ENCODE results near the gene MON1A. TPM values are rescaled to one million over a fixed set of nuclear protein-coding genes. Genes with fewer than 3 reads are reported as not detected.

MON1A gene
- polyA plus RNA-seq, 4 donors, result 15.9 to 48.1 (median 29.9) TPM

DNA sequence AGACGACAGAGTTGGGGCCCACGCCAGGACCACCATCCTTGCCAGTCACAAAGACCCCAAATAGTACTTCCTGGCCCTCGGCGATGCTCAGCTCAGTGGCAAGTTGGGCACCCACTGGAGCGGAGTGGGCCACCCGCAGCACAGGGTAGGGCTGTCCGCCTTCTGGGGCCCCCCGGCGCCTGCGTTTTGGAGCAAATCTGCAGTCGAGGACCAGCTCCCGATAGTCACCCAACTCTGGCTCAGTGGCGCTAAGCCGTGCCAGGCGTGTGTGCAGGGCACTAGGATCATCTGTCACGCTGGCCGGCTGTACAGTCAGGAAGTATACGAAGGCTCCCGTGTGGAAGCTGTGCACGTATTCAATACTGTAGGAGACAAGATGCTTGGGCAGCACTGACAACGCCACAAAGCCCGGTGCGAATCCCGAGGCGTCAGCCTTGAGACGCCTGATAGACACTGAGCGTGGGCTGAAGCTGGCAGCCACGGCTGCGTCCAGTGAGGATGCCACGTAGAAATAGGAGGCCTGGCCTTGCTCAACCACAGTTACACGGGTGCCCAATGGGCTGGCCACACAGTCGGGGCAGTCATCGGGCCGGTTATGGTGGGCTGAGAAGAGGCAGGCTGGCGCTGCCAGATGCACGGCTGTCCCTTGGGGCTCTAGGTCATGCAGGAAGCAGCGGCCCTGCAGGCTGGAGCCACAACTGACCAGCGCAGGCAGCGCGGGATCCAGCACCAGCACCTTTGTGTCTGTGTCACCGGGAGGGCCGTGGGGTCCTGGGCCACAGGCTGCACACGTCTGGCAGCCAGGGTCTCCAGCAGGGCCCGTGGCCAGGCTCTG is 26.9 kb downstream of the MON1A start:
- Histone ChIP-seq H3K4me1 (ENCODE audit: control insufficient read depth in 3 of 3, insufficient read depth in 2 of 3, low read depth in 1 of 3, low read length in 2 of 3) (peaks cover 4 to 74% (median 6%) of the 10 kb centered on the region in 3 donors), H3K9me3 (ENCODE audit: control insufficient read depth in 2 of 2, insufficient read depth in 1 of 2, low read depth in 1 of 2, low read length in 1 of 2) (no peaks in the 10 kb centered on the region), H3K27ac (ENCODE audit: low read depth in 1 of 3, low read length in 2 of 3) (peak overlapping the region; percentile 1 to 98 (median 97)), H3K4me3 (ENCODE audit: low read depth in 1 of 3, low read length in 3 of 3) (peak overlapping the region in 2 of 3 donors; percentile 55 to 80), H3K27me3 (ENCODE audit: control insufficient read depth in 3 of 3, insufficient read depth in 3 of 3, low read length in 3 of 3) (no peaks in the 10 kb centered on the region), H3K36me3 (ENCODE audit: control insufficient read depth in 3 of 3, insufficient read depth in 2 of 3, low read depth in 1 of 3, low read length in 3 of 3) (peaks cover 0 to 39% (median 4%) of the 10 kb centered on the region in 3 donors)
- WGBS, 3 donors, result 57 to 92% (median 70%) methylated on average over 44 of the region's 44 CpGs
- DNase-seq (no peak), FAIRE-seq (no peak)

DNA sequence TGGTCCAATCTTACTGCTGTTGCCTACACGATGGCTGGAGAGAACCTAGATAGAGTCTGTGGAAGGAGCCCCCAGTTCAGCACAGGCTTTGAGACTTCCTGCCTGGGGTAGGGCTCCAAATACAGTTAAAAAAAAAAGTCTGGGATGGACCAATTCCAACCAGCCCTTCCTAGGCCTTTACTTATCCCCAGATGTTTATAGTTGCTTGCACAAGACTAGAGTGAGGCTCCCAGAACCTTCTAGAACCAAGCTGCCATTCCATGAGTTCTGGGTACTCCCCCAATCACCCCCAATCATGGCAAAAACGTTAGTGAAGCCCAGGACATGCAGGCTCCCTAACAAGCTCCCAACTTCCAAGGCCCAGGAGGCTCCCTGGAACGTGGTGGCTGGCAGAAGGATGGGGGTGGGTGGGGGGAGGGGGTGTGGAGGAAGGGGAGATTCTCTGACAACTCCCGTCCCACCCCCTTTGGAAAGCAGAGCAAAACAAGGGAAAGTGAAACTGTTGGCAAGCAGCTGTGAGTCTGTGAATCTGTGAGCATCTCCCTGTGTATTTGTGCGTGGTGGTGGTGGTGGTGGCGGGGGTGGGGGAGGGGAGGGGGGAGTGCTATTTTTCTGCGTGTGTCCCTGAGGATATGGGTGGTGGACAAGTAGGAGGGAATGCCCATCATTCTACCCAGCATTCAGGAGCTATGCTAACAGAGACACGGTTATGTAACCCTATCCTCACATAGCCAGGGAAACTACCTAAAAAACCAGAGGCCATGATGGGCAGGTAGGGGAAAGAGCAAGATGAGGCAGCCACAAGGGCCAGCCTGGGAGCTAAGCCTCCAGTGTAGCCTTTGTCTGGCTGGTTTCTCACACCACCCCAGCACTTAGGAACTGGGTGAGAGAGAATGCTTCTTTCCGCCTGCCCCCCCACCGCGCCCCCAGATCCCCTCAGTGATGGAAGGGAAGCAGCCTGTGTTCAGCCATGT is 28.0 kb downstream of the MON1A start:
- Histone ChIP-seq H3K27ac (ENCODE audit: low read depth in 1 of 3, low read length in 2 of 3) (peak overlapping the region; percentile 69 to 98 (median 97)), H3K9me3 (ENCODE audit: control insufficient read depth in 2 of 2, insufficient read depth in 1 of 2, low read depth in 1 of 2, low read length in 1 of 2) (no peaks in the 10 kb centered on the region), H3K36me3 (ENCODE audit: control insufficient read depth in 3 of 3, insufficient read depth in 2 of 3, low read depth in 1 of 3, low read length in 3 of 3) (peaks cover 0 to 50% (median 7%) of the 10 kb centered on the region in 3 donors), H3K27me3 (ENCODE audit: control insufficient read depth in 3 of 3, insufficient read depth in 3 of 3, low read length in 3 of 3) (no peaks in the 10 kb centered on the region), H3K4me1 (ENCODE audit: control insufficient read depth in 3 of 3, insufficient read depth in 2 of 3, low read depth in 1 of 3, low read length in 2 of 3) (peaks cover 4 to 63% (median 6%) of the 10 kb centered on the region in 3 donors), H3K4me3 (ENCODE audit: low read depth in 1 of 3, low read length in 3 of 3) (peak overlapping the region in 2 of 3 donors; percentile 12 to 80)
- 32 to 48% (median 44%) methylated on average over 9 to 11 of the region's 11 CpGs for WGBS, 3 donors
- DNase-seq (peak in 1 of 2 donors; percentile 40), FAIRE-seq (no peak)

DNA sequence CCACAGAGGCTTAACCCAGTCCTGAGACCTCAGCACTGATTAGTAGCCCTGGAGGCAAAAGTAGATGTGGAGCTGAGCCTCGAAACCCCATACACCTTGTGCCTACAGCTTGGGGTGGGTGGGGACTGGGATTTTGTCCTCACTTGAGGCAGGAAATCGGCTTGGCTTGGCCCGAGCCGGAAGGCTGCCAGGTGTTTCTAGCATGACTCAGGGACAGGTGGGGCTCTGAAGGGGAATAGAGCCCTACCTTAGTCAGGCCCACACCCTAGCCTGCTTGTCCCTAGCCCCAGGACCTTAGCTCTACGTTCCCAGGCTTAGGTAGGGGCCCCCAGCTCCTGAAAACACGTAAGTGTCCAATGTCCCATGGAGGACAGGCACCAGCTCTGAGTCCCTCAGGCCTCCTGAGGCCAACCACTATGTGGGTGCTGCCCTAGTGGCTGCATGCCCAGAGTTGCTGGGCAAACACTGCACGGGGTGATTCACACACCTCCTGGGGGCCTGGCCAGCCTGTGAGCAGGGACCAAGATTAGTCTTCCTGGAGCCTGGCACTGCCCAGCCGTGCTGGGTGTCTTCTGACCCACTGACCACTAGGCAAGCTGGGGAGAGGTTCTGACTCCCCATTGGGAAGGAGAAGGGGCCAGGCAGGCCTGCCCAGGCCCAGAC is 29.0 kb downstream of the MON1A start:
- H3K4me1 ChIP-seq (ENCODE audit: control insufficient read depth in 3 of 3, insufficient read depth in 2 of 3, low read depth in 1 of 3, low read length in 2 of 3), result peaks cover 4 to 53% (median 5%) of the 10 kb centered on the region in 3 donors
- WGBS, 3 donors, result 9 to 50% (median 26%) methylated on average over 8 of the region's 8 CpGs
- peak overlapping the region in 2 of 3 donors; percentile 13 to 80 for H3K4me3 ChIP-seq (ENCODE audit: low read depth in 1 of 3, low read length in 3 of 3)
- no peaks in the 10 kb centered on the region for H3K27me3 ChIP-seq (ENCODE audit: control insufficient read depth in 3 of 3, insufficient read depth in 3 of 3, low read length in 3 of 3)
- FAIRE-seq, result no peak
- H3K36me3 ChIP-seq (ENCODE audit: control insufficient read depth in 3 of 3, insufficient read depth in 2 of 3, low read depth in 1 of 3, low read length in 3 of 3), result peaks cover 4 to 59% (median 13%) of the 10 kb centered on the region in 3 donors
- no peaks in the 10 kb centered on the region for H3K9me3 ChIP-seq (ENCODE audit: control insufficient read depth in 2 of 2, insufficient read depth in 1 of 2, low read depth in 1 of 2, low read length in 1 of 2)
- peak overlapping the region; percentile 69 to 98 (median 94) for H3K27ac ChIP-seq (ENCODE audit: low read depth in 1 of 3, low read length in 2 of 3)
- DNase-seq, result peak; percentile 90 to 97

DNA sequence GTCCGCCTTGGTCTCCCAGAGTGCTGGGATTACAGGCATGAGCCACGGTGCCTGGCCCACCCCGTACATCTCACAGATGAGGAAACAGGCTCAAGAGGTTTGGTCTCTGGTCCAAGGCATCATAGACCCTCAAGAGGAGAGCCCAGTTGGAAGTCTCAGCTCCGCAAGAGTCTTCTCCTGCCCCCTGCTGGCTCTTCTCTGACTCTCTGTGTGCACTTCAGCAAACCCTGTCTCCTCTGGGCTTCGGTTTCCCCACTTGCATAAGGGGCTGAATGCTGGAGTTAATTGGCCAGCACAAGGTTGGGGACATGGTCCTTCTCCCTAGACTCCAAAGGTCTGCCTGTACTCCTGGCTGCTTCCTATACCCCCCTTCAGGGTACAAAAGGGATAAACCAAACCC is 29.8 kb downstream of the MON1A start:
- FAIRE-seq (no peak), DNase-seq (peak; percentile 38 to 55)
- Histone ChIP-seq H3K9me3 (ENCODE audit: control insufficient read depth in 2 of 2, insufficient read depth in 1 of 2, low read depth in 1 of 2, low read length in 1 of 2) (no peaks in the 10 kb centered on the region), H3K4me1 (ENCODE audit: control insufficient read depth in 3 of 3, insufficient read depth in 2 of 3, low read depth in 1 of 3, low read length in 2 of 3) (peaks cover 2 to 48% (median 4%) of the 10 kb centered on the region in 3 donors), H3K36me3 (ENCODE audit: control insufficient read depth in 3 of 3, insufficient read depth in 2 of 3, low read depth in 1 of 3, low read length in 3 of 3) (peaks cover 4 to 64% (median 18%) of the 10 kb centered on the region in 3 donors), H3K4me3 (ENCODE audit: low read depth in 1 of 3, low read length in 3 of 3) (peak overlapping the region in 2 of 3 donors; percentile 13 to 55), H3K27ac (ENCODE audit: low read depth in 1 of 3, low read length in 2 of 3) (peak overlapping the region; percentile 69 to 95 (median 94)), H3K27me3 (ENCODE audit: control insufficient read depth in 3 of 3, insufficient read depth in 3 of 3, low read length in 3 of 3) (no peaks in the 10 kb centered on the region)
- 71 to 85% (median 81%) methylated on average over 5 of the region's 5 CpGs for WGBS, 3 donors

DNA sequence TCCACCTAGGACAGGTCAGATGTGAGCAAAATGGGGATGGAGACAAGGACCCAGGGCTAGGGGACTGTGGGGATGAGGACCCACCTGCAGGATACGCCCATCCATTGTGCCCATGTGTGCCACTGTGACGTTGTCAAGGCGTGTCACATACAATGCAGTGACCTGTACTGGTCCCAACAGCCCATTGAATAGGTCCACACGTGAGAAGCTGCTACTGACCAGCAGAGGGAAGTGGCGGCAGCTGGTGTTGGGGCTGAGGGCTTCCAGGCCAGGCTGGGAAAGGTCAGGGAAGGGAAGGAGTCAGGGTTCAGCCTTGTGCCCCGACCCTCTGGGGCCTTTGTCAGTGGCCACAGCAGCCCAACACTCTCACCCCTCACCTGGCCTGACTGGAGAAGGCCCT is 30.6 kb downstream of the MON1A start:
- Histone ChIP-seq H3K36me3 (ENCODE audit: control insufficient read depth in 3 of 3, insufficient read depth in 2 of 3, low read depth in 1 of 3, low read length in 3 of 3) (peaks cover 4 to 64% (median 18%) of the 10 kb centered on the region in 3 donors), H3K4me3 (ENCODE audit: low read depth in 1 of 3, low read length in 3 of 3) (peak overlapping the region in 1 of 3 donors; percentile 16), H3K4me1 (ENCODE audit: control insufficient read depth in 3 of 3, insufficient read depth in 2 of 3, low read depth in 1 of 3, low read length in 2 of 3) (peaks cover 0 to 39% (median 4%) of the 10 kb centered on the region in 3 donors), H3K27ac (ENCODE audit: low read depth in 1 of 3, low read length in 2 of 3) (peak overlapping the region in 1 of 3 donors; percentile 17), H3K27me3 (ENCODE audit: control insufficient read depth in 3 of 3, insufficient read depth in 3 of 3, low read length in 3 of 3) (no peaks in the 10 kb centered on the region), H3K9me3 (ENCODE audit: control insufficient read depth in 2 of 2, insufficient read depth in 1 of 2, low read depth in 1 of 2, low read length in 1 of 2) (no peaks in the 10 kb centered on the region)
- DNase-seq, result no peak
- no peak for FAIRE-seq
- 69 to 79% (median 71%) methylated on average over 6 of the region's 6 CpGs for WGBS, 3 donors

DNA sequence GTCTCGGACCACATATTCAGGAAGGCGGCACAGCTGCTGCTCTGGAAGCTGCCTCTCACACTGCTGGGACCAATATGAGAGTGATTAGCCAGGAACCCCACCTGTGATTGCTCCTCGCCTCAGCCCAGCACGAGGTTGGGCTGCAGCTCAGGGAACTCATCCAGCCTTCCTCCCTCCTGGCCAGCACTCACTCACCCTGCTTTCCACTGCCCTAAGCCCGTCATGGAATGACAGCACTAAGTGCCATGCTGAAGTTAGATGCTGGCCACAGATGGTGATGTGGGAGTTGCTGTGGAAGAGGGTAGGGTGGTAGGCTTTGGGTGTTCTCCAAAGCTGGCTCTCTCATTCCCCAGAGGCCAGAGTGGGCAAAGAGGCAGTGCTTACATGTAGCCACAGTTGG is 33.3 kb downstream of the MON1A start:
- H3K4me1 ChIP-seq (ENCODE audit: control insufficient read depth in 3 of 3, insufficient read depth in 2 of 3, low read depth in 1 of 3, low read length in 2 of 3), result peaks cover 0 to 17% (median 0%) of the 10 kb centered on the region in 3 donors
- DNase-seq (no peak), FAIRE-seq (no peak)
- no peaks in the 10 kb centered on the region for H3K9me3 ChIP-seq (ENCODE audit: control insufficient read depth in 2 of 2, insufficient read depth in 1 of 2, low read depth in 1 of 2, low read length in 1 of 2)
- no peak overlapping the region for H3K27ac ChIP-seq (ENCODE audit: low read depth in 1 of 3, low read length in 2 of 3)
- peaks cover 6 to 66% (median 19%) of the 10 kb centered on the region in 3 donors for H3K36me3 ChIP-seq (ENCODE audit: control insufficient read depth in 3 of 3, insufficient read depth in 2 of 3, low read depth in 1 of 3, low read length in 3 of 3)
- WGBS, 3 donors, result 82 to 85% (median 85%) methylated on average over 5 of the region's 5 CpGs
- no peaks in the 10 kb centered on the region for H3K27me3 ChIP-seq (ENCODE audit: control insufficient read depth in 3 of 3, insufficient read depth in 3 of 3, low read length in 3 of 3)
- no peak overlapping the region for H3K4me3 ChIP-seq (ENCODE audit: low read depth in 1 of 3, low read length in 3 of 3)

DNA sequence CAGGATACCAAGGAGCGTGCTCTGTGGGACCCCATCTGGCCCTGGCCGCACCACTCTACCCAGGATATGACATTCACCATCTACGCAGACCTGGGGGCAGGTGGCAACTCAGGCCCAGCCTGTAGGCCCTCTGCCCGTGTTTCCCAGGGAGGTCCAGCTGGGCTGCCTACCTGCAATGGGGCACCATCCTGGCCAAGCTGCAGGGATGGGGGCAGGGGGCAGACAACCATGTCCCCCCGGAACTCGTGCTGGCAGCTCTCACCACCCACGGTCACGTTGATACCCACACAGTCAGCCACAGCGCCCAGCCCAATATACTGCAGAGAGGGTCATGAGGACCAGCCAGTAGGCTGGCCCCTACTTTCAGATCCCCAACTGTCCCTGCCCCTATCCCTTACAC is 33.8 kb downstream of the MON1A start:
- FAIRE-seq, result no peak
- WGBS, 3 donors, result 95 to 100% (median 95%) methylated on average over 8 to 9 of the region's 9 CpGs

More for the DNA sequence above, 33.8 kb downstream of the MON1A start:
- H3K27ac ChIP-seq (ENCODE audit: low read depth in 1 of 3, low read length in 2 of 3), result no peak overlapping the region
- peaks cover 6 to 69% (median 25%) of the 10 kb centered on the region in 3 donors for H3K36me3 ChIP-seq (ENCODE audit: control insufficient read depth in 3 of 3, insufficient read depth in 2 of 3, low read depth in 1 of 3, low read length in 3 of 3)
- DNase-seq, result no peak
- peaks cover 0 to 12% (median 0%) of the 10 kb centered on the region in 3 donors for H3K4me1 ChIP-seq (ENCODE audit: control insufficient read depth in 3 of 3, insufficient read depth in 2 of 3, low read depth in 1 of 3, low read length in 2 of 3)
- H3K9me3 ChIP-seq (ENCODE audit: control insufficient read depth in 2 of 2, insufficient read depth in 1 of 2, low read depth in 1 of 2, low read length in 1 of 2), result no peaks in the 10 kb centered on the region
- H3K4me3 ChIP-seq (ENCODE audit: low read depth in 1 of 3, low read length in 3 of 3), result no peak overlapping the region
- H3K27me3 ChIP-seq (ENCODE audit: control insufficient read depth in 3 of 3, insufficient read depth in 3 of 3, low read length in 3 of 3), result no peaks in the 10 kb centered on the region

Data from small intestine (tissue), 7 donors.